Kidney (tissue), 14 donors: Measurements from ENCODE around the gene NFIA. TPM values are rescaled to one million over a fixed set of nuclear protein-coding genes. Genes with fewer than 3 reads are reported as not detected.

Source experiments
- DNase-seq, 5 donors: peaks; one replicate each; pipeline ENCODE4 v3.0.0-alpha.2; 2013 to 2020
- FAIRE-seq: peaks from 2 replicates; lab custom pipeline; 2012; peaks lifted over from hg19 to GRCh38; lab: Jason Lieb, UNC
- H3K27ac ChIP-seq, 2 donors: one replicate each; pipeline ENCODE4 v1.7.0; 2013; ENCODE audit warnings: low read depth in 2 of 2, low read length in 2 of 2, inconsistent platforms in 1 of 2
- H3K27me3 ChIP-seq: one replicate; pipeline ENCODE4 v1.7.1; 2013; ENCODE audit warnings: low read length, inconsistent platforms; ENCODE audit not compliant: control insufficient read depth, insufficient read depth
- H3K36me3 ChIP-seq, 3 donors: one replicate each; pipeline versions ENCODE4 v1.7.0 to v1.7.1; 2013; ENCODE audit warnings: low read length in 3 of 3, control low read depth in 1 of 3, inconsistent platforms in 1 of 3; ENCODE audit not compliant: insufficient read depth in 3 of 3, control insufficient read depth in 2 of 3
- H3K4me1 ChIP-seq, 3 donors: one replicate each; pipeline versions ENCODE4 v1.7.0 to v1.7.1; 2013; ENCODE audit warnings: low read length in 3 of 3, inconsistent platforms in 1 of 3, low read depth in 1 of 3; ENCODE audit not compliant: control insufficient read depth in 2 of 3, insufficient read depth in 2 of 3
- H3K4me3 ChIP-seq, 3 donors: one replicate each; pipeline versions ENCODE4 v1.7.0 to v1.8.1; 2013; ENCODE audit warnings: low read length in 3 of 3, control low read depth in 1 of 3, inconsistent platforms in 1 of 3
- H3K9ac ChIP-seq, 3 donors: one replicate each; pipeline versions ENCODE4 v1.7.0 to v1.7.1; 2013; ENCODE audit warnings: low read length in 3 of 3, control low read depth in 1 of 3, inconsistent platforms in 1 of 3
- H3K9me3 ChIP-seq, 3 donors: one replicate each; pipeline versions ENCODE4 v1.7.0 to v1.7.1; 2013; ENCODE audit warnings: low read length in 3 of 3, control low read depth in 1 of 3, inconsistent platforms in 1 of 3; ENCODE audit not compliant: control insufficient read depth in 2 of 3, insufficient read depth in 1 of 3
- CTCF ChIP-seq: IDR thresholded peaks from 3 replicates; pipeline ENCODE4 v1.5.1; 2012; ENCODE audit warnings: mild to moderate bottlenecking, moderate library complexity, borderline replicate concordance; ENCODE audit not compliant: insufficient read depth; ENCODE audit errors: extremely low read depth
- intact Hi-C: fragments of 100-400 bp; cut with DNase I; formaldehyde crosslinking; loops from one replicate; pipeline ENCODE4 v1.11.1; 2022
- polyA plus RNA-seq: library from polyadenylated mRNA; stranded (reverse); fragments of 350-450 nt; fragmentation: Illumina TruSeq; extraction: RNeasy Lipid Tissue Mini Kit (QIAGEN cat#74804); gene quantifications from one replicate; pipeline ENCODE4 v1.2.3, GENCODE V29; 2014; ENCODE audit warnings: low read depth, low replicate concordance; ENCODE audit not compliant: insufficient read depth
- total RNA-seq: library from RNA; stranded (reverse); fragmentation: NEBNext Ultra II Directional; extraction: Animal tissue kit (Norgen Biotek cat#: 25700); gene quantifications from one replicate; pipeline ENCODE4 v1.2.1, GENCODE V29; 2021
- donor health status: control.
- donor health status: control.
- donor health status: control.
- donor health status: control.
- donor health status: control.
- donor health status: DM: yes; HTN: yes; CAD: no.
- donor health status: Normal renal cell carcinoma (clear cell type).

The NFIA gene
- total and polyA plus RNA-seq, 2 donors from 2014 or later: 4.8 to 87.5 TPM

GRCh38 chr1:61097722-61098121, 15.4 kb downstream of the NFIA start:
- H3K36me3 ChIP-seq: no peaks in the 10 kb centered on the region
- TF ChIP-seq CTCF: no peak
- H3K27me3 ChIP-seq: no peaks in the 10 kb centered on the region
- DNase-seq (no peak), FAIRE-seq (no peak)
- intact Hi-C loops: no loop called here
- H3K4me1 ChIP-seq: no peaks in the 10 kb centered on the region
- no peaks in the 10 kb centered on the region for H3K9me3 ChIP-seq
- no peak overlapping the region for H3K4me3 ChIP-seq
- H3K27ac ChIP-seq: no peak overlapping the region
- H3K9ac ChIP-seq: no peak overlapping the region

- TF ChIP-seq CTCF: no peak
- Histone ChIP-seq H3K4me1 (peaks cover 0 to 4% (median 0%) of the 10 kb centered on the region in 3 donors), H3K36me3 (no peaks in the 10 kb centered on the region), H3K9me3 (no peaks in the 10 kb centered on the region), H3K27me3 (no peaks in the 10 kb centered on the region), H3K27ac (no peak overlapping the region), H3K9ac (no peak overlapping the region), H3K4me3 (no peak overlapping the region)
- FAIRE-seq (no peak), DNase-seq (no peak)
- intact Hi-C loops: no loop called here
Measured at GRCh38 chr1:61098333-61098732, 16.0 kb downstream of the NFIA start.

GRCh38 chr1:61098906-61099437, 16.6 kb downstream of the NFIA start:
- intact Hi-C loops: no loop called here
- H3K27ac ChIP-seq: no peak overlapping the region

More at GRCh38 chr1:61098906-61099437, 16.6 kb downstream of the NFIA start:
- no peak overlapping the region for H3K4me3 ChIP-seq
- H3K36me3 ChIP-seq: no peaks in the 10 kb centered on the region
- H3K4me1 ChIP-seq: peaks cover 0 to 4% (median 0%) of the 10 kb centered on the region in 3 donors
- FAIRE-seq: no peak
- no peak for TF ChIP-seq CTCF
- DNase-seq: no peak
- H3K9ac ChIP-seq: no peak overlapping the region
- no peaks in the 10 kb centered on the region for H3K27me3 ChIP-seq
- no peaks in the 10 kb centered on the region for H3K9me3 ChIP-seq
